GM18858 (cell line): ENCODE data around the gene DUSP2.

ENCODE experiments used
- ATAC-seq: cut with Tn5 transposase; IDR thresholded peaks from one replicate; pipeline ENCODE4 v1.9.1; 2021; ENCODE audit not compliant: unreplicated experiment

DUSP2 gene, protein sequence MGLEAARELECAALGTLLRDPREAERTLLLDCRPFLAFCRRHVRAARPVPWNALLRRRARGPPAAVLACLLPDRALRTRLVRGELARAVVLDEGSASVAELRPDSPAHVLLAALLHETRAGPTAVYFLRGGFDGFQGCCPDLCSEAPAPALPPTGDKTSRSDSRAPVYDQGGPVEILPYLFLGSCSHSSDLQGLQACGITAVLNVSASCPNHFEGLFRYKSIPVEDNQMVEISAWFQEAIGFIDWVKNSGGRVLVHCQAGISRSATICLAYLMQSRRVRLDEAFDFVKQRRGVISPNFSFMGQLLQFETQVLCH

DNA sequence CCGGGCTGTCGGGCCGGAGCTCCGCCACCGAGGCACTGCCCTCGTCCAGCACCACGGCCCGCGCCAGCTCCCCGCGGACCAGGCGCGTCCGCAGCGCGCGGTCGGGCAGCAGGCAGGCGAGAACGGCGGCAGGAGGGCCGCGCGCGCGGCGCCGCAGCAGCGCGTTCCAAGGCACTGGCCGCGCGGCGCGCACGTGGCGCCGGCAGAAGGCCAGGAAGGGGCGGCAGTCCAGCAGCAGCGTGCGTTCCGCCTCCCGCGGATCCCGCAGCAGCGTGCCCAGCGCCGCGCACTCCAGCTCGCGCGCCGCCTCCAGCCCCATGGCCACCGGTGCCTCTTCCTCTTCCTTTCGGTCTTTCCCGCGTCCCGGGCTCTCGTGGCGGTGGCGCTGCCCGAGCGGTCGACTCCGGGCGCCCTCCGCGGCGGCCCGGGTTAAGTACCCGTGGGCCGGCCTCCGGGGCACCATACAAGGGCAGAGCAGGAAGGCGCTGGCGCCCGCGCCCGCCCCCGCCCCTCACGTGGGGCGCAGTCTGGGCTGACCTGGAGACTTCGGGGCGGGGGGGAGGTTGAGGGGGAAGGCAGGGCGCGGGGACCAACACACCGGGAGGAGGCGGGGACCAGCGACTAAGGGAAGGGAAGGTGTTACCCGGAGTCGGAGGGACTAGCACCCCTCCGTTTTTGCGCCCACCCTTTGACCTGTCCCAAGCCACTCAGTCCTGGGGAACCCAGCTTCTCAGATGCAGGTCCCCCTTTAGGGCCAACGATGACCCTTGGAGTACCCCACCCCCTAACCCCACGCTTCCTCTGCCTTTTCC is at the start of gene DUSP2:
DUSP2 (minus strand) TSS at position 405 of the 812 bp plus-strand sequence; CDS start at position 319, 86 bp downstream.
- peak; percentile 33 for ATAC-seq

DNA sequence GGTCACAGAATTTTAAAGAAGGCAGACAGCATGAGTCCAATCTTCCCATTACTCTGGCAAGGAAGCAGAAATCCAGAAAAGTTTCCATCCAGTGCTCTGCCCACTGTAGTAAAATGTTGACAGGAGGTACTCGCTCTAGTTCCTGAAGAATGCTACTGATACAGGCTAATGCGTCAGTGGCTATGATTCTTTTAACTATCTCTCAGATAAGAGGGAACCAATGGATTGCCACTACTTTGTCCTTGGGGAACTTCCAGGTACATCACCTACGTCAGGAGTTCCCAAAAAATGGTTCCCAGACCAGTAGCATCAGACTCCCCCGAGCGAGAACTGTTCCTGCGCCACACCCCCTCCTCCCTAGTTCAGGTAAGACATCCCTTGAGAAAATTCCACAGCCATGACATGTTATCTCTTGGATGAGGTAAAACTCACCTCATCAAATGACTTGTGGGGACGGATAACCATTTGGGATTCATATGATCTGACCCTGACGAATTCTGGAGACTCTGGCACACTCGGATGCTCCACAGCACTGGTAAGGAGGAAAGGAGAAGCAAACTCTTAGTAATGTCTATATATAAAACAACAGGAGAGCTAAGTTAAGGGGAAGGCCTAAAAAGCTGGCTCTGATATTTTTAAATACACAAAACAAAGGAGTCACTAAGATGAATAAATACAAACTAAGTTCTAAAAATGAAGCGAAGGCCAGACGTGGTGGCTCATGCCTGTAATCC is 46.9 kb upstream of the DUSP2 start:
- ATAC-seq: no peak

DNA sequence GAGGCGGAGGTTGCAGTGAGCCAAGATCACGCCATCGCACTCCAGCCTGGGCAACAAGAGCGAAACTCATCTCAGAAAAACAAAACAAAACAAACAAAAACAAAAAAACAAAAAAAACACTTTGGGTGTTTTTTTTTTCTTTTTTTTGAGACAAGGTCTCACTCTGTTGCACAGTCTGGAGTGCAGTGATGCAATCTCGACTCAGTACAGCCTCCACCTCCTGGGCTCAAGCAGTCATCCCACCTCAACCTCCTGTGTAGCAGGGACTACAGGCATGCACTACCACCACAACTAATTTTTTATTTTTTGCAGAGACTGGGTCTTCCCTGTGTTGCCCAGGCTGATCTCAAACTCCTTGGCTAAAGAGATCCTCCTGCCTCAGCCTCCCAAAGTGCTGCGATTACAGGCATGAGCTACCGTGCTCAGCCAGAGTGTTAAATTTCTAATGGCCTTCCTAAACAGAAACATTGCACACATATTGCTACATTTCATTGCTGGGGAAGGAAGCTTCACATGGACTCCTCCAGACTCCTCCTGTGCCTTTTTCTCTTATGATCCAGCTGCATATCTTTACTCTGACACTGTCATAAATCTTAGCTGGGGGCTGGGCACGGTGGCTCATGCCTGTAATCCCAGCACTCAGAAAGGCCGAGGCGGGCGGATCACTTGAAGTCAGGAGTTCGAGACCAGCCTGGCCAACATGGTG is 43.7 kb upstream of the DUSP2 start:
- no peak for ATAC-seq

DNA sequence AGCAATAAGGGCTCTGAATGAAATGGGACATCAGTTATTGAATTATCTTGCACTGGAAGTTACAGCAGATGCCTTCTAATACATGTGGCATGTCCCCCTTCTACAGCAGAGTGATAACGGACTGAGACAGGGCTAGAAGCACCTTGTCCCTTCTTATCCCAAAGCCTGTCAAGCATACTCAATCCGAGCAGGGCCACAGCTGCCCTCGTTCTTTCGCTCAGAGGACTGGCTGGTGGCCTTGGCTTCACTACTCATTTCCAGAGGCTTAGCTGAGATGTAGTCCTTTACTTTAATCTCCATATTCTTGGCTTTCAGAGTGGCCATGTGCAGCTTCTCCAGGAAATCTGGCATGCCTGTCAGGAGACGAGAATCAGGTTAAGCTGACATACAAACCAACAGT is 41.3 kb upstream of the DUSP2 start:
- no peak for ATAC-seq

DNA sequence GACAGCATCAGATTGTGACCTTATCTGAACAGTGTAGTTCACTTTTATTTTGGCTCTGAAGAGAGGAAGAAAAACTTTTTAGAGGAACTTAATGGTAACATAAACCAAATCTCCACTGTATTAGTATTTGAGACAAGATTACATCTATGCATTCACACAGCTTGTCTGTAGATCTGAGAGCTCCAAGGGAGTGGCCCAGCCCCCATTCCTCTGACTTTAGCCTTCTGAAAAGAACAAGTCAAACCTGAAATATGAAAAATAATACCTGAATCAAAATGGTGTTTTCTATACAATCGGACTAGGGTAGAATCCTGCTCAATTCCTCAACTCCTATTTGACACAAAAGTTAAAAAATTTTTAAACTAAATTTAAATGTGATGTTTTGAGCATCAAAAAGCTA is 40.3 kb upstream of the DUSP2 start:
- no peak for ATAC-seq

DNA sequence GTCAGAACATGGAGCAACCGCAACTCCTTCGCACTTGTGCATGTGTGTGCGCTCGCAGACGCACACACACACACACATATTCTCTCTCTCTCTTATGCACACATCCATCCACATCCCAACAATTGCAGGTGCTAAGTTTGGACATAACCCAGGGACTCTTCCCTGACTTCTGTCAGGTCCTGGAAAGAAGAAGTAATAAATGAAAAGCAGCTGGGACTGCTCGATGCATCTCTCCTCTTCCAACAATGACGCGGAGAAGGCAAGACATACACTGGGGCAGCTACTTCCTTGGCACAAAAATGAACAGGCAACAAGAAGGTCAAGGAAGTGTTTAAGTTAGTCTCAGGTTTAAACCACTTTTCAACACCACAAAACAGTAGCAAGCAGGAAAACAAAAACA is 39.7 kb upstream of the DUSP2 start:
- no peak for ATAC-seq

DNA sequence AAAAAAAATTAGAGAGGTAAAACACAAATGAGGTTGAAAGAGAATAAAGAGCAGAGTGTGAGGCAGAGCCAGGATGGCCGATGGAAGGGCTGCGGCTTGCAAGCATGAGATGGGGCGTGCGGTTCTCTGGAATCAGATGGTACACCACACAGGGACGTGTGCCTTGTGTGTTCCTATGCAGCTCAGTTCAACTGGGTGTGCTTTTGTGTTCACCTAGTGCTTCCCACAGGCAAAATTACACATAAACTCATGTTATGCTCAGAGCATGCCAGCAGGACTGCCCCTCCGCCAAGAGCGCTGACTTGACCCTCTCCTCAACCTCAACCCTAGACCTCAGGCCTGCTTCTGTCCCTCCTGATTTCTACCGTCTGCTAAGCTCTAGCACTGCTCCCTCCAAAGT is 38.9 kb upstream of the DUSP2 start:
- no peak for ATAC-seq

DNA sequence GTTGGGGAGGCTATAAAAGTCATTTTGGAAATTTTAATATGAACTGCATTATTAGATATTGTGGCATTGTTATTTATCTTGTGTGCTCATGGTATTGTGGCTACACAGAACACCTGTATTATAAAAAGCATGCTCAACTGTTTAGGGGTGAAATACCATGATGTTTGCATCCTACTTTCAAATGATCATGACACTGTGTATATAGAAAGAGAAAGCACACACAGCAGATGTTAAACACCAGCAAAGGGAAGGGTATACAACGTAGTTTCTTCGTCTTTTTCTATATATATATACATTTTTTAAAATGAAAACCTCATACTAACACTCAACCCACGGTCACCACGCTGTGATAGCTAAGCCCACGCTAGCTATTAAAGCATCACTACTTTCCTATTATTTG is 36.3 kb upstream of the DUSP2 start:
- ATAC-seq: no peak

DNA sequence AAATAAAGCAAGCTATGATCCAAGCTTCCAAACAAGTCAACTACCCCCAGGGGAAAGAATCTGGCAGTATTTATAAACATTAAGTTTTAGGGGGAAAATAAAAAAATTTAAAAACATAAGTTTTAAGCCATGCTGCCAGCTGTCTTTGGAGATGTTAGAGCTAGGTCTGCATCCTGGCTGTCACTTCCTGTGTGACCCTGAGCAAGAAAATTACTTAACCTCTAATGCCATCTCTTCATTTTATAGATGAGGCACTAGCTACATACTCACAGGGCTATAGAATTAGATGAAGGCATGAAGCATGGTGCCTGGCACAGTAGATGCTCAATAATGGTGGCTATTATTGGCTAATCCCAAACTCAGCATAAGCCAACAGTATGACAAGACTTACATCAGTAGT is 35.3 kb upstream of the DUSP2 start:
- no peak for ATAC-seq

DNA sequence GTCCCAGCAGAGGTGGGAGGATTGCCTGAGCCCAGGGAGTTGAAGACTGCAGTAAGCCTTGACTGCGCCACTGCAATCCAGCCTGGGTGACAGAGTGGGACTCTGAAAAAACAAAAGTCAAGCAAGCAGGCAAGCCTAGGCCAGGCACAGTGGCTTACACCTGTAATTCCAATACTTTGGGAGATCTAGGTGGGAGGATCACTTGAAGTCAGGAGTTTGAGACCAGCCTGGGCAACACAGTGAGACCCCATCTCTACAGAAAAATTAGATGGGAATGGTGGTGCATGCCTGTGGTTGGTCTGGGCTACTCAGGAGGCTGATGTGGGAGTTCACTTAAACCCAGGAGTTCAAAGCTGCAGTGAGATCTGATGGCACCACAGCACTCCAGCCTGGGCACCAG is 34.8 kb upstream of the DUSP2 start:
- ATAC-seq: no peak

DNA sequence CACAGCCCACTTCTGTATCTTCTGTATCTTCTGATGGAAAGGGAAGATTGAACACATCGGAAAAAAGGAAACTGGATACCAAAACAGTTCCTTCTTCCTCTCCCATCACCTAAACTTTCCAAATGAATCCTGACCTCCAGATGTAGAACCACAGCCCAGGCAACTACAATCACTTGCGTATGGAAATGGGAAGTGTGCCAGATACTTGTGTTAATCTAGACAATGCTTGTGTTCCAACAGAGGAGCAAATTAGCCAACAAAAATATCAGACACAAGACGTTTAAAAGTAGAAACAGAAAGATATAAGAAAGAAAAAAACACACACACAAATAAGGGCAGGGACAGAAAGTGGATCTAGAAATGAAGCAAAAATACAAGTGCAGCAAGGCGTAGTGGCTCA is 31.4 kb upstream of the DUSP2 start:
- ATAC-seq: no peak

DNA sequence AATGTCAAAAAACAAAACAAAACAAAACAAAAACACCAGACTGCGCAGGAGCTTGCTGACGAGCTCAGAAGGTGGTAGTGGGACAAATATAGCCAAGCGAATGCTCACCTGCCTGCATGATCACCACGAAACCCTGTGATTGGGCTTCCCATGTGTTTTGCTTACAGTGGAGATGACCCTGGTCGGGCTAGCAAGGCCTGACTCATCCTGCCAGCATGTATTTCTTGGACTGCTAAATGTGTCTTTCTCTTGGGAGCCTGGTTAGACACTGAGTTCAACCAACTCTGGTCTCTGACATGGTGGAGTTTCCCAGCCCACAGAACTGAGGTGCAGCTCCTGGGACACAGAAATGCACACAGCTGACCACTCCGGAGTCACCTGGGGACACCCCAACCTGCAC is 30.7 kb upstream of the DUSP2 start:
- ATAC-seq: no peak

DNA sequence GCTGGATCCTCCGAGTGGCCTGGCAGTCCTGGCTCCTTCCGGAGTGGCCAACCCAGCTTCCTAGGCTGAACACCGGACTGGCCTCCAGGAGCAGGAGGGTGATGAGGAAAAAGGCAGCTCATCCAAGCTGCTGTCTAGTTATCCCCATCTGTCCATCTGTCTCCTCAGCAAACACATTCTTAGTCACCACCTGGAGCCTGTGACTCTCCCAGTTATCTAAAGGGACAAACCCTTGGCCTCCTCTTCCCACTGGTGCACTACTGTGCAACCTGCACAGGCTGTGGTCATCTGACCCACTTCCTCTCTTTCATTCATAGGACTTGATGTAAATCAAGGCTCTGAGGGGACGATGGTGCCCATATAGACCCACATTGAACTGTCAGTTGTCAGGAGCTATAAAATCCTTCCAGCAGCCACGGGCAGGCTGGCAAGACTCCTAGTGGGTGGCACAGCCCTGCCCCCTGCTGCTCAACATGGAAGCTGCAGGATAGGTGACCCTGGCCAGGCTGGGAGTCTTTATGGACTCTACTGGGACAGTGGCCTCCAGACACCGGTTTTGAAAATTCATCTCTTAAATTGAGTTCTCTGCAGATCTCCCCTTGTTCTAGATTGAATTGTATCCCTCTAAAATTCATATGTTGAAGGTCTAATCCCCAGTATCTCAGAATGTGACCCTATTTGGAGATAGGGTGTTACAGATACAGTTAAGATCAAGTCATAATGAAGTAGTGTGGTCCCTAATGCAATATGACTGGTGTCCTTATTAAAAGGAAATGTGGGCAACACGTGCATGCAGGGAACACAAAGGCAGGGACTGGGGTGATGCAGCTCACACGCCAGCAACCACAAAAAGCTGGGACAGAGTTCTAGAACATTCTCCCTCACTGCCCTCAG is 29.3 kb upstream of the DUSP2 start:
- no peak for ATAC-seq

DNA sequence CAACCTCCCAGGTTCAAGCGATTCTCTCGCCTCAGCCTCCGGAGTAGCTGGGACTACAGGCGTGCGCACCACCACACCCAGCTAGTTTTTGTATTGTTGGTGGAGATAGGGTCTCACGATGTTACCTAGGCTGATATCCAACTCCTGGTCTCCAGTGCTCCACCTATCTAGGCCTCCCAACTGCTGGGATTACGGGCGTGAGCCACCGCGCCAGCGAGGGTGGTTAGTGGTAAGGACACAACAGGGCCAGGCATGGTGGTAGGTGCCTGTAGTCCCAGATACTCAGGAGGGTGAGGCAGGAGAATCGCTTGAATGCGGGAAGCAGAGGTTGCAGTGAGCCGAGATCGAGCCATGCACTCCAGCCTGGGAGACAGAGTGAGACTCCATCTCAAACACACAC is 26.6 kb upstream of the DUSP2 start:
- ATAC-seq: no peak

DNA sequence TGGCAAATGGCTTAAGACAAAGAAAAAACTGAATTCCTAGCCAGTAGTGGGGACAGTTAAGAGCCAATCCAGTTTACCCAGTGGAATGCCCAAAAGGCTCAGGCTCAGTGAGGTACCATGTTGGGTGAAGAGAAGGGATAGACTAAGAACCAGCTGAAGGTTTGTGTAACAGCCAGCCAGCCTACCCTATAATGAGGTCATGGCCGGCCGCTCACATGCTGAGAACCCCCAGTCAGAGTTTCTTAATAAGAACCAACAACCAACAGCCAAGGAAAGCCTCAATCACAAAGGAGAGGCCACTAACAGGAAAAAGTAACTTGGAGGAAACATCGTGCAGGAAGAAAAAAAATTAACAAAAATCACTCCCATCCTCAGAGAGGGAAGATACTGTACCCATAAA is 25.4 kb upstream of the DUSP2 start:
- no peak for ATAC-seq

DNA sequence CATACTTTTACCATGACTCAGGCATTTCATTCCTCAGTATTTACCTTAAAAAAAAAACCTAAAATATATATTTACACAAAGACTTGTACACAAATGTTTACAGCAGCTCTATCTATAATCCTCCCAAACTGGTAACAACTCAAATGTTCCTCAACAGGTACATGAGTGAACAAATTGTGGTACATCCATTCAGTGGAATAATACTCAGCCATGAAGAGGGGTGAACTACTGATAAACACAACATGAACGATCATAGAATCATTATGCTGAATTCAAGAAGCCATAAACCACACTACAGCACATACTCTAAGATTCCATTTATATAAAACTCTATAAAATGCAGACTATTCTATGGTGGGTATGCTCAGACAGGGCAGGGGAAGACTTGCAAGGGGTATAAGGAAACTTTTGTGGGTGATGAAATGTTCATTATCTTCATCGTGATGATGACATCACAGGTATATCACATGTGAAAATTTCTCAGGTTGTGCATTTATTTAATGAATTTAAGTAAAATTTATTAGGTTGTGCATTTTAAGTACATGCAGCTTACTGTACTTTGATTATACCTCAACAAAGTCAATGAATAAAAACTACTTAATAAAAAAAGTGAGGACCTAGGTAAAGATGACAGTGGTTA is 24.7 kb upstream of the DUSP2 start:
- ATAC-seq: no peak

DNA sequence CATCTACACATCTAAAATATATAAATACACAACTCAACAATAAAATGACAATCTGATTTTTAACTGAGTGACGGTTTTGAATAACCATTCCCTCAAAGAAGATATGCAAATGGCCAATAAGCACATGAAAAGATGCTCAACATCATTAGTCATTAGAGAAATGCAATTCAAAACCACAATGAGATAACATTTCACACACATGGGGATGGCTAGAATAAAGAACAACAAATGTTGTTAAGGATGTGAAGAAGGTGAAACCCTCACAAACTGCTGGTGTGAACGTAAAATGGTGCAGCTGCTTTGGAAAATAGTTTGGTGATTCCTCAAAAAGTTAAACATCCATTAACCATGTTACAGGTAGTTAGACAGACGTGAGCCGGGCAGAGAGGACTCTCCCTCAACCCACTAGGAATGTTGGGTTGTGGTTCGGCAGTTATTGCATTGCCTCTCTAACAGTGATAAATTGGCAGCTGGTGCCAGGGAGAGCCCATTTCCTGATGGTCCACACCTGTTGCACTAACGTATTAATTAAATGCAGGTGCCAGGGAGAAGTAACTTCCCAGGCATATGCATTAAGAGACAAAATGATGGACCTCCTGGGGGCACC is 22.3 kb upstream of the DUSP2 start:
- no peak for ATAC-seq

DNA sequence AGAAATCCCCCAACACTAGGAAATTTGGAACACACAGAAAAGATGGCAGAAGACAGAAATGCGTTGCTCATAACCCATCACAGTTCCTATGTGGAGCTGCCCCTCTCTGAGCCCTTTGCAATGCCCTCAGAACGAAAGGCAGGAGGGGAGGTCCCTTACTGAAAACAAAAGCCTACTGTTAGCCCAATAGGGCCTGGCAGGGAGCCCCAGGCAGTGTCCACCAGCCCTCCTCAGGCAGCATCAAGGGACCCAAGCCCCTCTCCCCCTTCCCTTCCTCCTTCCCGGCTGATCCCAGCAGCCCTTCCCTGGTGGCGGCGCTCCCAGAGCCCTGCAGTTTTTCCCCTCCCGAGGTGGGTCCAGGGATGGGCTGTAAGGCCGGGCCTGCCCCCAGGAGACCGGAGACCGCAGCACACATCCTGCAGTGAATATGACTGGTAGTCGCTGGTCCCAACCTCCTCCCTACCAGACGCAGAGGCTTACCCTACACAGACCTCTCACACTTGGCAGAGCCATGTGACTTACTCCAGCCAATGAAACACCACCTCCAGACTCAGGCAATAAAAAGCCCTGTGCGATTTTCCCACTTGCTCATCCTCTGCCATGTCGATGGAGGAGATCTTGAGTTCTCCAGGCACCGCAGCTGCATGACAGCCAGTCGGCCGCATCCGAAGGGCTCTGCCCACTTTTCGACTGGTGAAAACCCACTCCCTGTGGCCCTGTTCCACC is 19.4 kb upstream of the DUSP2 start:
- ATAC-seq: peak; percentile 69
